Pancreas (tissue), 10 donors: ENCODE results near the gene PHETA1. TPM values are rescaled to one million over a fixed set of nuclear protein-coding genes. Genes with fewer than 3 reads are reported as not detected.

Experiments
- ATAC-seq, 4 donors: fragments of 200-7000 bp; cut with Tn5 transposase; one replicate each; pipeline versions ENCODE4 v1.8.0 to v1.9.1; 2020; ENCODE audit warnings: mild to moderate bottlenecking in 4 of 4, moderate library complexity in 4 of 4
- DNase-seq, 6 donors: peaks; one replicate each; pipeline ENCODE4 v3.0.0-alpha.2; 2020
- FAIRE-seq: peaks from 2 replicates; lab custom pipeline; 2012; peaks lifted over from hg19 to GRCh38; lab: Jason Lieb, UNC
- H3K27ac ChIP-seq, 4 donors: fragments of 200-600 bp; sonication (generic); 1 replicate in 3 of 4; 2 replicates in 1 of 4; pipeline versions ENCODE4 v1.5.0 to v1.8.0; 2020
- H3K27me3 ChIP-seq, 4 donors: fragments of 200-600 bp; one replicate each; pipeline ENCODE4 v1.8.0; 2021
- H3K36me3 ChIP-seq, 3 donors: fragments of 200-600 bp; sonication (generic) in 1 of 3; one replicate each; pipeline versions ENCODE4 v1.5.0 to v1.8.0; 2020 to 2021
- H3K4me1 ChIP-seq, 3 donors: fragments of 200-600 bp; one replicate each; pipeline ENCODE4 v1.8.0; 2021
- H3K4me3 ChIP-seq, 4 donors: fragments of 200-600 bp; sonication (generic) in 2 of 4; one replicate each; pipeline versions ENCODE4 v1.5.0 to v1.8.0; 2020 to 2021
- H3K9me3 ChIP-seq, 4 donors: fragments of 200-600 bp; one replicate each; pipeline ENCODE4 v1.8.0; 2021
- WGBS, 2 donors: extraction: QIAGEN DNeasy Blood & Tissue Kit; methylation state at CpG; one replicate each; pipeline ENCODE4 v1.1.7; 2013; 5-methylcytosine and 5-hydroxymethylcytosine counted together
- intact Hi-C, 3 donors: fragments of 100-400 bp; cut with DNase I; formaldehyde crosslinking; loops; one replicate each; pipeline versions ENCODE4 v1.11.1 to v1.14.2; 2022
- polyA plus RNA-seq, 2 donors: library from polyadenylated mRNA; stranded (reverse); fragments of 200-250 nt; gene quantifications; one replicate each; pipeline ENCODE4 v1.2.3, GENCODE V29; 2013
- total RNA-seq, 6 donors: library from RNA; stranded (reverse); fragmentation: NEBNext Ultra II Directional in 4 of 6; extraction: Animal tissue kit (Norgen Biotek cat#: 25700) in 4 of 6; gene quantifications; one replicate each; pipeline versions ENCODE4 v1.2.1 to v1.2.4, GENCODE V29; 2021 to 2023
- TF ChIP-seq, protein P1 (sequence below), 4 donors: fragments of 200-600 bp; sonication (generic) in 3 of 4; IDR thresholded peaks; one replicate each; pipeline versions ENCODE4 v1.5.0 to v1.8.0; 2021; ENCODE audit warnings: antibody characterized with exemption in 4 of 4
- donor health status: healthy with polysubstance abuse.
- donor health status: DM: no; HTN: no; CAD: no; lungs with moderate emphysema.
- donor health status: DM: no; HTN: no; CAD: no.
- donor health status: control.
- donor health status: control.
- donor health status: Bipolar disorder and iron deficiency.
- donor health status: DM: yes; HTN: yes; CAD: no.
- donor health status: DM: no; HTN: no; CAD: no.
- donor health status: DM: no; HTN: no; CAD: no.
- donor health status: DM: yes; HTN: yes; CAD: no.

The PHETA1 gene
- total and polyA plus RNA-seq, 8 donors, result 11.2 to 25.3 (median 18.6) TPM

DNA sequence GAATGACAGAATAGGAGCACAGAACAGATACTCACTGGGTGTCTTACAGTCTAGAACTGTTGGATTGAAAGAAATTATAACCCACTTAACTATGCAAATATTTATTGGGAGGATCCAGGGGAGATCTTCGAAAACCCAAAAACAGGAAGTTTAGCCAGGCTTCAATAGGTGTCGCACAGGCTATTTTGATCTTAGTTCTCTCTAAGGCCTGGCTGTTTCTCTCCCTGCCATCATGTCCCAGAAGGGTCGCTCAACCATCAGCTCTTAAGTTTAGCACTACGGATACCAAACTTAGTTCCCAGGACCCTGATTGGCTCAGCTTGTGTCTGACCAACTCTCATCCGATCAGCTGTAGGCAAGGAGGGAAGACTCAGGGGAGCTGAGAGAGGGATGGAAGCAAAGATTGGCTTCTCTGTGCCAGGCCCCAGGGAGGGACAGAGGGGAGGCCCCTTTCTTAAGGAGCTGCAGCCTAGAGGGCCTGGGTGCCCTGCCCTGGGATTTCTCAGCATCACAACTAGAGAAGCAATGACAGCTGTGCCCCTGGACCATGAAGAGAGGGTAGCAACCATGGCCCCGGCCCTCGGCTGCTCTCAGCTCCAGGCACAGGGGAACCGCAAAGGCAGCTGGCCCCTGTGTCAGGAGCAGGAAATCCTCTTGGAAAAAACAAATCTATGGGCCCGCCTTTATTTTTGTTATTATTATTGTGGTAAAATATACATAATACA is 13.5 kb downstream of the PHETA1 start:
- intact Hi-C loops, result no loop called here

DNA sequence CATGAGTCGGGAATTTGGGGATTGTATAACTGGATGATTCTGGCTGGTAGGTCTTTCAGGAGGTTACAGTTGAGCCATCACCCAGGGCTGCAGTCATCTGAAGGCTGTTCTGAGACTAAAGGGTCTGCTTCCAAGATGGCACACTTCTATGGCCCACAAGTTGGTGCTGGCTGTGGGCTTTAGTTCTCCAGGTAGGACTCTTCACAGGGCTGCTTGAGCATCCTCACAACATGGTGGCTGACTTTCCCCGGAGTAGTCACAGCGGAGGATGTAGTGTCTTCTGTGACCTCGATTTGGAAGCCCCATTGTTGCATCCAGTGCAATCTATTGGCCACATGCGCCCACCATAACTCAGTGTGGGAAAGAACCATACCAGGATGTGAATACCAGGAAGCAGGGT is 14.4 kb downstream of the PHETA1 start:
- intact Hi-C loops, result no loop called here
- Histone ChIP-seq H3K4me1 (no peaks in the 10 kb centered on the region), H3K27me3 (no peaks in the 10 kb centered on the region), H3K9me3 (no peaks in the 10 kb centered on the region), H3K4me3 (no peak overlapping the region), H3K27ac (no peak overlapping the region), H3K36me3 (no peaks in the 10 kb centered on the region)
- no peak for ATAC-seq
- TF ChIP-seq, protein P1, sequence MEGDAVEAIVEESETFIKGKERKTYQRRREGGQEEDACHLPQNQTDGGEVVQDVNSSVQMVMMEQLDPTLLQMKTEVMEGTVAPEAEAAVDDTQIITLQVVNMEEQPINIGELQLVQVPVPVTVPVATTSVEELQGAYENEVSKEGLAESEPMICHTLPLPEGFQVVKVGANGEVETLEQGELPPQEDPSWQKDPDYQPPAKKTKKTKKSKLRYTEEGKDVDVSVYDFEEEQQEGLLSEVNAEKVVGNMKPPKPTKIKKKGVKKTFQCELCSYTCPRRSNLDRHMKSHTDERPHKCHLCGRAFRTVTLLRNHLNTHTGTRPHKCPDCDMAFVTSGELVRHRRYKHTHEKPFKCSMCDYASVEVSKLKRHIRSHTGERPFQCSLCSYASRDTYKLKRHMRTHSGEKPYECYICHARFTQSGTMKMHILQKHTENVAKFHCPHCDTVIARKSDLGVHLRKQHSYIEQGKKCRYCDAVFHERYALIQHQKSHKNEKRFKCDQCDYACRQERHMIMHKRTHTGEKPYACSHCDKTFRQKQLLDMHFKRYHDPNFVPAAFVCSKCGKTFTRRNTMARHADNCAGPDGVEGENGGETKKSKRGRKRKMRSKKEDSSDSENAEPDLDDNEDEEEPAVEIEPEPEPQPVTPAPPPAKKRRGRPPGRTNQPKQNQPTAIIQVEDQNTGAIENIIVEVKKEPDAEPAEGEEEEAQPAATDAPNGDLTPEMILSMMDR (IDR thresholded peaks at IDR 0.05), result no peak
- WGBS, 2 donors, result 91 to 93% methylated on average over 5 of the region's 5 CpGs
- no peak for DNase-seq
- FAIRE-seq, result no peak

More for the DNA sequence above, 13.5 kb downstream of the PHETA1 start:
- Histone ChIP-seq H3K36me3 (no peaks in the 10 kb centered on the region), H3K27ac (no peak overlapping the region), H3K27me3 (no peaks in the 10 kb centered on the region), H3K4me1 (no peaks in the 10 kb centered on the region), H3K4me3 (no peak overlapping the region), H3K9me3 (no peaks in the 10 kb centered on the region)
- WGBS, 2 donors, result 91% methylated on average over 9 of the region's 9 CpGs
- TF ChIP-seq, protein P1 (IDR thresholded peaks at IDR 0.05), result no peak
- FAIRE-seq, result no peak
- ATAC-seq, result no peak
- DNase-seq, result no peak

DNA sequence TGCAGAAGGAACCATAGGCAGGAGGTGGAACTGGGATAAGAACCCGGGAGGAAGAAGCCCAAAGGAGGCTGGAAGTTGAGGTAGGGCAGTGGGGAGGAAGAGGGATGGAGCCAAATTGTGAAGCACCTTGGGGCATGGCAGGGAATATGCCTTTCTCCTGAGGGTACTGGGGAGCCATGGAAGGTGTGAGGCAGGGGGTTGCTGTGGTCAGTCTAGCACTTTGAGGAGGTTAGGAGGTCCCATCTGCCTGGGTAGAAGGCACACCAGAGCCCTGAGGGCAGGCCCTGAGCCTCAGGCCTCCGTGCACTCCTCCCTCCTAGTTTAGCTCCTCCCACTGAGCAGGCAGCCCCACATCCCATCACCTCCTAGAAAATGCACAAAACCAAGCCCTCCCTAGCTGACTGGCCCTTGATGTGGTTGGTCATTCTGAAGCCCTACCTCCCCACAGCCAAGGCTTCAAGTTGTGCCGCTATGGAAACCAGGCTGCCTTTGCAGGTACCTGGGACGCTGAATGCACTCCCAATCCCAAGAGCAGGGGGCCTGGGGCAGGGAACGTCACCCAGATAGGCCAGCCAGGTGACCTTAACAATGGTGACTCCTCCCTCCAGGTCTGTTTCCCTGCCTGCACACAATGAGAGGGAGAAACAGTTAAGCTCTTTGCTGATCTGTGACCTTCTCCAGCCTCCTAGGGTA is 15.1 kb downstream of the PHETA1 start:
- Histone ChIP-seq H3K27ac (no peak overlapping the region), H3K4me1 (no peaks in the 10 kb centered on the region), H3K4me3 (no peak overlapping the region), H3K27me3 (no peaks in the 10 kb centered on the region), H3K36me3 (no peaks in the 10 kb centered on the region), H3K9me3 (no peaks in the 10 kb centered on the region)
- FAIRE-seq, result no peak
- TF ChIP-seq, protein P1 (IDR thresholded peaks at IDR 0.05), result no peak
- ATAC-seq, result no peak
- intact Hi-C loops, result no loop called here
- DNase-seq, result no peak
- 73 to 78% methylated on average over 5 of the region's 5 CpGs for WGBS, 2 donors

DNA sequence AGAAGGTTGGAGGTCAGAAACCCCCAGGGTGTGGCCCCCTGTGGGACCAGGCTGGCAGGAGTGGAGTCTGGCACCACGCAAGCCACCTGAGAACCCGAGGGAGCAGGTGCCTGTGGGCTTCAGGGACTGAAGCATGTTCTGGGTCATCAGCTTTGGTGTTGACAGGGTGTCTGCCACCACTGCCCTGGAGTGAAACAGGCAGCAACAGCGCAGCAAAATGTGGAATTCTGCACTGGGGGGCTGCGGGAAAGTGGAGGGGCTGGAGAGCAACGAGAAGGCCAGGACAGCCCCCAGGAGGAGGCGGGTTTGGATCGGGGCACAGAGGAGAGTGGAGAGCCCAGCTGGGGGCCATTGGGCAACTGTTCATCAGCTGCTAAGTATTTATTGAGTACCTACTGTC is 15.9 kb downstream of the PHETA1 start:
- no peak for FAIRE-seq
- 83 to 88% methylated on average over 7 of the region's 7 CpGs for WGBS, 2 donors
- Histone ChIP-seq H3K36me3 (no peaks in the 10 kb centered on the region), H3K4me1 (no peaks in the 10 kb centered on the region), H3K27ac (no peak overlapping the region), H3K9me3 (no peaks in the 10 kb centered on the region), H3K27me3 (no peaks in the 10 kb centered on the region), H3K4me3 (no peak overlapping the region)
- intact Hi-C loops, result no loop called here
- TF ChIP-seq, protein P1 (IDR thresholded peaks at IDR 0.05), result no peak
- no peak for DNase-seq
- no peak for ATAC-seq
